CD4-positive, alpha-beta T cell treated with Interleukin-1 beta for 1 hour (primary cell): Measurements from ENCODE around the gene GPANK1.

Experiments used
- DNase-seq, 2 donors: peaks; one replicate each; pipeline ENCODE4 v3.0.0-alpha.2; 2020 to 2022

The GPANK1 gene

DNA sequence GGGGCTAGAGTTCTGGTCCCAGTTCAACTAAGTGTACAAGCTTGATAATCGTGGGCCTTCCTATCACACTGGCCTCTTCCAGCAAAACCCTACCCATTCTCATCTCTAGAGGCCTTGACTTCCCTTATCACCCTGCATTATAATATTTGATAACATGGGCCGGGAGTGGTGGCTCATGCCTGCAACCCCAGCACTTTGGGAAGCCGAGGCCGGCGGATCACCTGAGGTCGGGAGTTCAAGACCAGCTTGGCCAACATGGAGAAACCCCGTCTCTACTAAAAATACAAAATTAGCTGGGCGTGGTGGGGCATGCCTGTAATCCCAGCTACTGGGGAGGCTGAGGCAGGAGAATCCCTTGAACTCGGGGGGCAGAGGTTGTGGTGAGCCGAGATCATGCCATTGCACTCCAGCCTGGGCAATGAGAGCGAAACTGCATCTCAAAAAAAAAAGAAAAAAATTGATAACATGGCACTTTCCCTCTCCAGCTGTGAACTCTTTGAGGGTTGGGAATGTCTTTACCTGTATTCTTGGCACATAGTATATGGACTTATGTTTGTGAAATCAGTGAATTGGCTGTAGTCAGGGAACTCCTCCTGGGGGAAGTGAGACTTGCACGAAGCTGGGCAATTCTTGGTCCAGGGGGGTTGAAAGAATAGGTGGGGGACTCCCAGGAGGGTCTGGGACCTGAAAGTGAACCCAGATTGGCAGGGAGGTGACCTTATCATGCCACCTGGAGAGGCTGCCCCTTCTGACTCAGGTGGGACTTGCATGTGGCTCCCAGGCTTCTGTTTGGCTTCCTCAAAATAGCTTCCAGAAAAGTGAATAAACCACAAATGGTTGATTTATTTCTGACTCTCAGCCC, 3.3 kb downstream of the GPANK1 start:
- no peak for DNase-seq

- peak; percentile 76 to 78 for DNase-seq
Observed at GRCh38 chr6:31660381-31661261, 4.2 kb downstream of the GPANK1 start, which contains the start of gene C6orf47. TSS of gene C6orf47 (minus strand) at chr6:31660778. CDS start at chr6:31659947, 831 bp downstream.

DNA sequence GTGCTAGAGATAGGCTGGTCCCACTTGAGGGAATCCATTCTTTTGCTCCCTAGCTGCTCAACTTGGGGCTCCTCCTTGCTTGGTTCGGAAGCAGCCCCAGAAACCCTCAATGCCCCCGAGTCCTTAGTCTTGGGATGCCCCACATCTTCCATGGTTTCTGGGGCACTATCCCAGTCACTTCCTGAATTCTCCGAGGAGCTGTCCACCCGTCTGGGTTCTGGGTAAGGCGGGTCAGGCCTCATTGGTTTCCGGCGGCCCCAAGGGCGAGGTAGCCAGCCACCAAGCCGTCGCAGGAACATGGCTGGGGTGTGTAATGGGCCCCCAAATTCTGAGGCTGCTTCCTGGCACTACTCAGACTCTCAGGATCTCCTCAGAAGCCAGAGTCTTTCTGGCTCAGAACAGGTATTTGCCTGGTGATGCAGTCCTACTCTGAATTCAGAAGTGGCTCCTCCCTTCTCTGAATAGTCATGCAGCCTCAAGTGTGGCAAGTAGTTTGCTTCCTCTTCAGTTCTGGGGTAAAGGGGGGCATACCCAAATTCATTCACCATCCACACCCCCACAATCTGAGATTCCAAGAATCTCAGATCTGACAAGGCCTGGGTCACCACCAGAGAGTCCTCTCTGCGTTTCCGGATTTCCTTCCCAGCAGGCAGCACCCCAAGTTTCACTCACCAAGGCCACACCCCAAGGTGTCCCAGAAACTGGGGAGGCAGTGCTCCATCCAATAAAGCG, 5.0 kb downstream of the GPANK1 start:
- DNase-seq, result peak; percentile 31 to 39

- DNase-seq, result no peak
Observed at GRCh38 chr6:31658983-31659648, 5.7 kb downstream of the GPANK1 start.

GRCh38 chr6:31658158-31658688, 6.6 kb downstream of the GPANK1 start:
- DNase-seq, result no peak

GRCh38 chr6:31657406-31658157, 7.2 kb downstream of the GPANK1 start:
- peak; percentile 29 to 31 for DNase-seq

- no peak for DNase-seq
Observed at GRCh38 chr6:31655349-31656237, 9.2 kb downstream of the GPANK1 start, which contains the start of gene APOM. TSS of gene APOM (plus strand) at chr6:31655894. CDS start at chr6:31655967, 73 bp downstream.

GRCh38 chr6:31654574-31655348, 10.0 kb downstream of the GPANK1 start:
- DNase-seq, result no peak

GRCh38 chr6:31652925-31653724, 11.7 kb downstream of the GPANK1 start:
- peak; percentile 90 to 92 for DNase-seq

- DNase-seq, result no peak
Observed at GRCh38 chr6:31651602-31652191, 13.1 kb downstream of the GPANK1 start.

- no peak for DNase-seq
Observed at GRCh38 chr6:31645325-31645724, 19.5 kb downstream of the GPANK1 start.

- DNase-seq, result no peak
Observed at GRCh38 chr6:31643818-31644454, 20.9 kb downstream of the GPANK1 start.

DNA sequence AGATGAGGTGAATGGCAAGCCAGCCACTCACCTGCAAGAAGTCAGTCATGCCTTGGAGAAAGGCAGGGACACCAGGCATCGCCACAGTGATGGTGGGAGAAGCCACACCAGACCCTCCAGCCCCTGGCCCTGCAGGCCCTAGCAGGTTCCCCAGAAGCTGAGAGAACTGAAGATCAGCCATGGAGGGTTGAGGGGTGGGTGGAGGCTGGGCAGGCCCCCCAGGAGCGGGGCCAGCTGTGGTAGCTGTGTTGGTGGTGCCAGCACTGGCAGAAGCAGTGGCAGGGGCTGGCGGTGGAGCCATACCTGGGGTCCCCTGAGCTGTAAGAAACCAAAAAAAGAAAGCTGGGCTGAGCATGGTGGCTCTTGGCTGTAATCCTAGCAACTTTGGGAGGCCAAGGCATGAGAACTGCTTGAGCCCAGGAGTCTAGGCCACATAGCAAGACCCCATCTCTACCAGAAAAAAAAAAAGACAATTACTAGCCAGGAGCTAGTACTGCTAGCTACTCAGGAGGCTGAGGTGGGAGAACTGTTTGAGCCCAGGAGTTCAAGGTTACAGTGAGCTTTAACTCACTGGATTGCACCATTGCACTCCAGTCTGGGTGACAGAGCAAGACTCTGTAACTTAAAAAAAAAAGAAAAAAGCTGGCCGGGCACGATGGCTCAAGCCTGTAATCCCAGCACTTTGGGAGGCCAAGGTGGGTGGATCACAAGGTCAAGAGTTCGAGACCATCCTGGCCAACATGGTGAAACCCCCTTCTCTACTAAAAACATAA, 21.8 kb downstream of the GPANK1 start:
- no peak for DNase-seq

- DNase-seq, result no peak
Observed at GRCh38 chr6:31641370-31641769, 23.4 kb downstream of the GPANK1 start.

DNA sequence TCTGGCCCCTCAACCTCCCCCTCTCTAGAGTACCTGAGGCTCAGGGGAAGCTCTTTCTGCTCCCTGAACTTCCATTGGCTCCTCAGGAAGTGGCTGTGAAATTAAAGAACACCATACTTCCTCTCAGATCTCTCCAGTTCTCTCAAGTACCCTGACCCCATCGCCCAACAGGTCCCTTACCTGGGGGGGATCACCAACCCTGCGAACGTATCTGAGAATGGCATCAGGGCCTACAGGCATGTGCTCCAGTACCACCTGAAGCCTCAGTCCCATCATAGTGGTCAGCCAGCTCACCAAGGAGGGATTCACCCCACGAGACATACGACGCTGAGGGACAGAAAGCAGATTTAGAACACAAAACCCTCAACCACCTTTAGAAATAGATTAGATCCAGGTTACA, 24.2 kb downstream of the GPANK1 start:
- no peak for DNase-seq

- no peak for DNase-seq
Observed at GRCh38 chr6:31639449-31639861, 25.3 kb downstream of the GPANK1 start.

GRCh38 chr6:31639043-31639442, 25.8 kb downstream of the GPANK1 start:
- no peak for DNase-seq
